T-cell (primary cell): ENCODE results near the gene EPG5. TPM values are rescaled to one million over a fixed set of nuclear protein-coding genes. Genes with fewer than 3 reads are reported as not detected.

ENCODE experiments used
- ATAC-seq, 4 experiments: fragments of 200-7000 bp in 3 of 4; fragments of 150-1000 bp in 1 of 4; cut with Tn5 transposase; replicated peaks in 1 of 4; 1 replicate in 3 of 4; 2 replicates in 1 of 4; pipeline ENCODE4 v1.10.0; 2021; ENCODE audit warnings: moderate library complexity in 3 of 4, mild to moderate bottlenecking in 2 of 4, moderate number of reproducible peaks in 1 of 4
- CTCF ChIA-PET, 2 donors: fragments of 300-600 bp; sonication (Branson Sonifier 250); formaldehyde crosslinking; loops; one replicate each; lab custom pipeline; 2022; ENCODE audit warnings: antibody characterized with exemption in 2 of 2; lab: Charles Lee
- POLR2A ChIA-PET, 2 donors: fragments of 300-600 bp; sonication (Branson Sonifier 250); formaldehyde crosslinking; loops; one replicate each; lab custom pipeline; 2022; ENCODE audit warnings: antibody characterized with exemption in 2 of 2; lab: Charles Lee
- DNase-seq, 35 experiments: peaks; one replicate each; pipeline versions ENCODE4 v3.0.0 to v3.0.0-alpha.2; 2013 to 2023
- H3K27ac ChIP-seq: one replicate; pipeline ENCODE4 v1.5.1; 2013; ENCODE audit warnings: low read length
- H3K27me3 ChIP-seq, 2 experiments: replicated peaks in 1 of 2; 1 replicate in 1 of 2; 2 replicates in 1 of 2; pipeline versions ENCODE4 v1.6.1 to v1.7.0; 2013; ENCODE audit warnings: low read length in 1 of 2, mixed read lengths in 1 of 2; ENCODE audit not compliant: control insufficient read depth in 2 of 2, insufficient read depth in 2 of 2; ENCODE audit errors: extremely low read depth in 1 of 2
- H3K36me3 ChIP-seq, 2 donors: 1 replicate in 1 of 2; 2 replicates in 1 of 2; pipeline versions ENCODE4 v1.6.1 to v1.7.0; 2013; ENCODE audit warnings: low read length in 1 of 2; ENCODE audit not compliant: control insufficient read depth in 2 of 2, insufficient read depth in 1 of 2; ENCODE audit errors: extremely low read depth in 1 of 2
- H3K4me1 ChIP-seq, 2 experiments: 1 replicate in 1 of 2; 2 replicates in 1 of 2; pipeline versions ENCODE4 v1.6.1 to v1.7.0; 2013; ENCODE audit warnings: low read length in 2 of 2, mixed read lengths in 1 of 2; ENCODE audit not compliant: insufficient read depth in 2 of 2, control insufficient read depth in 1 of 2; ENCODE audit errors: extremely low read depth in 1 of 2
- H3K4me3 ChIP-seq, 2 donors: 1 replicate in 1 of 2; 2 replicates in 1 of 2; pipeline versions ENCODE4 v1.5.1 to v1.7.0; 2013; ENCODE audit warnings: mild to moderate bottlenecking in 2 of 2, low read length in 1 of 2, moderate library complexity in 1 of 2; ENCODE audit not compliant: control insufficient read depth in 1 of 2; ENCODE audit errors: extremely low read depth in 1 of 2
- H3K9me3 ChIP-seq: 2 replicates; pipeline ENCODE4 v1.7.0; 2013
- H3K27ac Mint-ChIP-seq, 2 donors: one replicate each; pipeline ENCODE4 v1.8.0; 2020 to 2021; ENCODE audit warnings: mild to moderate bottlenecking in 2 of 2, mixed read lengths in 2 of 2
- H3K27me3 Mint-ChIP-seq, 2 donors: one replicate each; pipeline ENCODE4 v1.8.0; 2021 to 2022; ENCODE audit warnings: mixed read lengths in 2 of 2
- H3K36me3 Mint-ChIP-seq: one replicate; pipeline ENCODE4 v1.8.0; 2021; ENCODE audit warnings: mixed read lengths
- H3K4me1 Mint-ChIP-seq, 3 donors: one replicate each; pipeline ENCODE4 v1.8.0; 2020 to 2022; ENCODE audit warnings: mixed read lengths in 3 of 3, mild to moderate bottlenecking in 1 of 3
- H3K4me3 Mint-ChIP-seq, 3 donors: one replicate each; pipeline ENCODE4 v1.8.0; 2020 to 2022; ENCODE audit warnings: mild to moderate bottlenecking in 3 of 3, mixed read lengths in 3 of 3, moderate library complexity in 3 of 3
- H3K9me3 Mint-ChIP-seq, 3 donors: one replicate each; pipeline ENCODE4 v1.8.0; 2020 to 2022; ENCODE audit warnings: mixed read lengths in 3 of 3
- WGBS: methylation state at CpG from one replicate; pipeline ENCODE4 v1.1.5; 2013; ENCODE audit warnings: missing lambda C conversion rate; ENCODE audit not compliant: insufficient coverage; 5-methylcytosine and 5-hydroxymethylcytosine counted together
- total RNA-seq, 35 experiments: library from RNA in 6 of 35; stranded (reverse) in 6 of 35; fragments of 120-200 nt in 1 of 35; gene quantifications; one replicate each; pipeline versions ENCODE4 v1.2.1 to v1.2.4 and lab custom pipeline; 2013 to 2026

Gene EPG5
- total RNA-seq, 5 donors from 2014 or later (not counting 1 experiment from before 2014, with no cell fraction given) = 39.2 to 54.4 (median 42.6) TPM

DNA sequence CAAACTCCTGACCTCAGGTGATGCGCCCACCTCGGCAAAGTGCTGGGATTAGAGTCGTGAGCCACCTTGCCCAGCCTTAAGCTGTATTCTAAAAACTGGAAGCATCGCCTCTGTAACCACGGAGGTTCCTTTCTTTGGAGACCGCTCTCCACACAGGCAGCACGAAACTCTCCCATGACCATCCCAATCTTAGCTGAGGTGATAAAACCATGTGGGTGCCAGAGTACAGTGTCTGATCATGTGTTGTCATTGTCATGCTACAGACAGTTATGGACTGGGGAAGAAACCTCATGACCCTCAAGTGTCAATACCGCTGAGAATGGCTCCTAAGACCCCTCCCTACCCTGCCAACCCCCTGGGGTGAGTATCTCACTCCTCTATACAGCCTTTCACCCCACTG lies 41.4 kb upstream of the EPG5 start:
- 91% methylated on average over 4 of the region's 8 CpGs for WGBS
- peaks cover 27% of the 10 kb centered on the region for H3K36me3 Mint-ChIP-seq
- Histone ChIP-seq H3K27me3 (no peaks in the 10 kb centered on the region), H3K36me3 (peaks cover 0 to 18% of the 10 kb centered on the region in 2 donors), H3K27ac (no peak overlapping the region), H3K4me3 (no peak overlapping the region), H3K9me3 (no peaks in the 10 kb centered on the region), H3K4me1 (no peaks in the 10 kb centered on the region)
- ATAC-seq (no peak), DNase-seq (no peak)
- CTCF ChIA-PET = interaction anchor here in 1 of 2 donors (1.2 kb wide), 1 partner anchor 65 kb away, joined by 4 read pairs; no protein-coding TSS in a partner anchor
- H3K4me3 Mint-ChIP-seq = no peak overlapping the region
- H3K9me3 Mint-ChIP-seq = no peaks in the 10 kb centered on the region
- POLR2A ChIA-PET = interaction anchor here in 1 of 2 donors (0.5 to 0.6 kb wide), 2 partner anchors 162 to 255 kb away, joined by 3 to 6 read pairs; no protein-coding TSS in a partner anchor
- H3K27ac Mint-ChIP-seq = no peak overlapping the region
- H3K27me3 Mint-ChIP-seq = no peaks in the 10 kb centered on the region
- peaks cover 0 to 4% (median 3%) of the 10 kb centered on the region in 3 donors for H3K4me1 Mint-ChIP-seq

GRCh38 chr18:46007165-46007564 lies 40.0 kb upstream of the EPG5 start:
- WGBS = 98% methylated on average over 4 of the region's 5 CpGs
- ChIA-PET CTCF (no interaction called here), POLR2A (no interaction called here)
- ATAC-seq (no peak), DNase-seq (no peak)
- H3K36me3 ChIP-seq = peaks cover 0 to 18% of the 10 kb centered on the region in 2 donors
- no peak overlapping the region for H3K27ac ChIP-seq
- Mint-ChIP-seq H3K27me3 (no peaks in the 10 kb centered on the region), H3K9me3 (peaks cover 6 to 9% (median 8%) of the 10 kb centered on the region in 3 donors), H3K4me3 (no peak overlapping the region), H3K4me1 (peaks cover 0 to 9% (median 4%) of the 10 kb centered on the region in 3 donors), H3K27ac (no peak overlapping the region), H3K36me3 (peaks cover 35% of the 10 kb centered on the region)
- H3K4me1 ChIP-seq = no peaks in the 10 kb centered on the region
- H3K9me3 ChIP-seq = no peaks in the 10 kb centered on the region
- H3K4me3 ChIP-seq = no peak overlapping the region
- H3K27me3 ChIP-seq = no peaks in the 10 kb centered on the region

- ChIA-PET POLR2A (interaction anchor here in 1 of 2 donors (0.7 kb wide), 1 partner anchor 356 kb away, joined by 4 read pairs; no protein-coding TSS in a partner anchor), CTCF (interaction anchor here in 1 of 2 donors (0.7 to 0.9 kb wide), 2 partner anchors 88 to 98 kb away, joined by 3 to 4 read pairs; no protein-coding TSS in a partner anchor)
- H3K27ac Mint-ChIP-seq = peak overlapping the region in 1 of 2 donors; percentile 10
- H3K4me3 ChIP-seq = no peak overlapping the region
- DNase-seq (no peak), ATAC-seq (no peak)
- H3K36me3 Mint-ChIP-seq = peaks cover 19% of the 10 kb centered on the region
- no peak overlapping the region for H3K4me3 Mint-ChIP-seq
- H3K27ac ChIP-seq = no peak overlapping the region
- no peaks in the 10 kb centered on the region for H3K27me3 Mint-ChIP-seq
- H3K36me3 ChIP-seq = peaks cover 0 to 4% of the 10 kb centered on the region in 2 donors
- H3K4me1 ChIP-seq = peaks cover 14 to 17% of the 10 kb centered on the region in 2 experiments
- no peaks in the 10 kb centered on the region for H3K9me3 ChIP-seq
- H3K4me1 Mint-ChIP-seq = peaks cover 32 to 46% (median 32%) of the 10 kb centered on the region in 3 donors
- H3K27me3 ChIP-seq = no peaks in the 10 kb centered on the region
- no CpG with 5 or more reads among the region's 1 CpG for WGBS
- peaks cover 11 to 12% (median 11%) of the 10 kb centered on the region in 3 donors for H3K9me3 Mint-ChIP-seq
These were observed 35.8 kb upstream of the EPG5 start for GRCh38 chr18:46002934-46003333.

GRCh38 chr18:46001892-46002291 lies 34.8 kb upstream of the EPG5 start:
- ChIA-PET POLR2A (no interaction called here), CTCF (interaction anchor here (0.6 to 0.9 kb wide), 2 partner anchors 74 to 97 kb away, joined by 3 to 4 read pairs; no protein-coding TSS in a partner anchor)
- peak overlapping the region in 1 of 2 donors; percentile 58 for H3K27ac Mint-ChIP-seq
- H3K4me1 ChIP-seq = peaks cover 19 to 24% of the 10 kb centered on the region in 2 experiments
- peaks cover 11 to 12% (median 11%) of the 10 kb centered on the region in 3 donors for H3K9me3 Mint-ChIP-seq
- H3K36me3 Mint-ChIP-seq = peaks cover 19% of the 10 kb centered on the region
- no peak overlapping the region for H3K27ac ChIP-seq
- no peaks in the 10 kb centered on the region for H3K9me3 ChIP-seq
- H3K36me3 ChIP-seq = no peaks in the 10 kb centered on the region
- no peaks in the 10 kb centered on the region for H3K27me3 ChIP-seq
- no peak overlapping the region for H3K4me3 Mint-ChIP-seq
- no peak overlapping the region for H3K4me3 ChIP-seq
- H3K4me1 Mint-ChIP-seq = peaks cover 38 to 55% (median 41%) of the 10 kb centered on the region in 3 donors
- no CpG with 5 or more reads among the region's 2 CpGs for WGBS
- no peaks in the 10 kb centered on the region for H3K27me3 Mint-ChIP-seq
- ATAC-seq (no peak), DNase-seq (no peak)

GRCh38 chr18:46001074-46001473 lies 33.9 kb upstream of the EPG5 start:
- Mint-ChIP-seq H3K9me3 (peaks cover 11 to 12% (median 11%) of the 10 kb centered on the region in 3 donors), H3K27me3 (no peaks in the 10 kb centered on the region), H3K4me1 (peaks cover 42 to 61% (median 45%) of the 10 kb centered on the region in 3 donors), H3K36me3 (peaks cover 19% of the 10 kb centered on the region), H3K27ac (peak overlapping the region; percentile 80 to 89), H3K4me3 (no peak overlapping the region)
- ATAC-seq (no peak), DNase-seq (no peak)
- Histone ChIP-seq H3K36me3 (no peaks in the 10 kb centered on the region), H3K27ac (no peak overlapping the region), H3K4me1 (peaks cover 20 to 30% of the 10 kb centered on the region in 2 experiments), H3K27me3 (no peaks in the 10 kb centered on the region), H3K9me3 (no peaks in the 10 kb centered on the region), H3K4me3 (no peak overlapping the region)
- no CpG with 5 or more reads among the region's 1 CpG for WGBS
- ChIA-PET CTCF (no interaction called here), POLR2A (no interaction called here)

GRCh38 chr18:45999536-45999935 lies 32.4 kb upstream of the EPG5 start:
- peaks cover 20 to 30% of the 10 kb centered on the region in 2 experiments for H3K4me1 ChIP-seq
- Mint-ChIP-seq H3K27ac (peak overlapping the region; percentile 94 to 97), H3K36me3 (peaks cover 14% of the 10 kb centered on the region), H3K27me3 (no peaks in the 10 kb centered on the region), H3K4me1 (peaks cover 42 to 67% (median 48%) of the 10 kb centered on the region in 3 donors), H3K4me3 (peak overlapping the region in 1 of 3 donors; percentile 61), H3K9me3 (peaks cover 11 to 12% (median 11%) of the 10 kb centered on the region in 3 donors)
- ATAC-seq = no peak
- no peaks in the 10 kb centered on the region for H3K36me3 ChIP-seq
- no peaks in the 10 kb centered on the region for H3K27me3 ChIP-seq
- WGBS = no CpG with 5 or more reads among the region's 3 CpGs
- CTCF ChIA-PET = interaction anchor here in 1 of 2 donors (0.6 kb wide), 2 partner anchors 26 to 213 kb away, joined by 4 to 7 read pairs; no protein-coding TSS in a partner anchor
- no peak overlapping the region for H3K4me3 ChIP-seq
- H3K9me3 ChIP-seq = no peaks in the 10 kb centered on the region
- no peak for DNase-seq
- POLR2A ChIA-PET = interaction anchor here in 1 of 2 donors (0.6 kb wide), 3 partner anchors 9 to 102 kb away, joined by 3 to 7 read pairs (median 5); no protein-coding TSS in a partner anchor
- H3K27ac ChIP-seq = peak overlapping the region; percentile 79
